WTC11 (cell line): ENCODE data around the gene UBTD1. TPM values are rescaled to one million over a fixed set of nuclear protein-coding genes. Genes with fewer than 3 reads are reported as not detected.

Source experiments
- AR ChIP-seq: fragments of 250-450 bp; sonication (Bioruptor Pico); IDR thresholded peaks from 2 replicates; pipeline ENCODE4 v1.9.0; 2021; ENCODE audit warnings: mild to moderate bottlenecking
- ATF1 ChIP-seq: sonication (generic); formaldehyde crosslinking; IDR thresholded peaks from 2 replicates; pipeline ENCODE4 v1.8.1; 2023; ENCODE audit warnings: mild to moderate bottlenecking, moderate library complexity, missing genetic modification reagents
- ATF2 ChIP-seq: sonication (generic); formaldehyde crosslinking; IDR thresholded peaks from 2 replicates; pipeline ENCODE4 v1.8.1; 2022; ENCODE audit warnings: low read depth, missing genetic modification reagents, borderline replicate concordance
- CREB1 ChIP-seq: sonication (generic); formaldehyde crosslinking; IDR thresholded peaks from 2 replicates; pipeline ENCODE4 v1.8.0; 2023; ENCODE audit warnings: mild to moderate bottlenecking, missing genetic modification reagents
- E2F5 ChIP-seq: sonication (generic); formaldehyde crosslinking; IDR thresholded peaks from 2 replicates; pipeline ENCODE4 v1.8.1; 2022; ENCODE audit warnings: mild to moderate bottlenecking, moderate library complexity, missing genetic modification reagents
- ELF4 ChIP-seq: sonication (generic); formaldehyde crosslinking; IDR thresholded peaks from 2 replicates; pipeline ENCODE4 v1.8.1; 2022; ENCODE audit warnings: low read depth, mild to moderate bottlenecking, moderate library complexity, missing genetic modification reagents
- GTF2I ChIP-seq: fragments of 250-450 bp; sonication (Bioruptor Pico); conservative IDR thresholded peaks from 2 replicates; pipeline ENCODE4 v1.4.0; 2021; ENCODE audit warnings: mild to moderate bottlenecking
- IRF1 ChIP-seq: sonication (generic); formaldehyde crosslinking; IDR thresholded peaks from 2 replicates; pipeline ENCODE4 v1.8.0; 2023; ENCODE audit warnings: missing genetic modification reagents
- IRF2 ChIP-seq: sonication (generic); formaldehyde crosslinking; IDR thresholded peaks from 2 replicates; pipeline ENCODE4 v1.8.0; 2022; ENCODE audit warnings: low read depth, missing genetic modification reagents, borderline replicate concordance
- NR3C1 ChIP-seq: sonication (generic); formaldehyde crosslinking; conservative IDR thresholded peaks from 2 replicates; pipeline ENCODE4 v1.8.1; 2023; ENCODE audit warnings: low read depth, mild to moderate bottlenecking, missing genetic modification reagents
- PRDM15 ChIP-seq: sonication (generic); formaldehyde crosslinking; IDR thresholded peaks from 2 replicates; pipeline ENCODE4 v1.8.0; 2022; ENCODE audit warnings: missing genetic modification reagents
- SP1 ChIP-seq: sonication (generic); formaldehyde crosslinking; conservative IDR thresholded peaks from 2 replicates; pipeline ENCODE4 v1.8.1; 2022; ENCODE audit warnings: missing genetic modification reagents
- ZNF263 ChIP-seq: sonication (generic); formaldehyde crosslinking; IDR thresholded peaks from 2 replicates; pipeline ENCODE4 v1.8.1; 2022; ENCODE audit warnings: low read depth, mild to moderate bottlenecking, moderate library complexity, missing genetic modification reagents
- ZNF317 ChIP-seq: sonication (generic); formaldehyde crosslinking; IDR thresholded peaks from 2 replicates; pipeline ENCODE4 v1.8.1; 2023; ENCODE audit warnings: low read depth, mild to moderate bottlenecking, moderate library complexity, missing genetic modification reagents, borderline replicate concordance
- ZNF532 ChIP-seq: fragments of 250-450 bp; sonication (Bioruptor Pico); IDR thresholded peaks from 2 replicates; pipeline ENCODE4 v1.9.0; 2021; ENCODE audit warnings: mild to moderate bottlenecking, borderline replicate concordance
- total RNA-seq: library from RNA; stranded (reverse); gene quantifications from 3 replicates; pipeline ENCODE4 v1.2.3, GENCODE V29; 2021
- TF ChIP-seq, protein P1 (sequence below): sonication (generic); formaldehyde crosslinking; IDR thresholded peaks from 2 replicates; pipeline ENCODE4 v1.8.0; 2023; ENCODE audit warnings: missing genetic modification reagents, mild to moderate bottlenecking, borderline replicate concordance
- TF ChIP-seq, protein P2 (sequence below): sonication (generic); formaldehyde crosslinking; IDR thresholded peaks from 2 replicates; pipeline ENCODE4 v1.8.1; 2023; ENCODE audit warnings: mild to moderate bottlenecking, missing genetic modification reagents, moderate library complexity

The UBTD1 gene
- total RNA-seq, 1 experiment from 2014 or later = 35.7 TPM

DNA sequence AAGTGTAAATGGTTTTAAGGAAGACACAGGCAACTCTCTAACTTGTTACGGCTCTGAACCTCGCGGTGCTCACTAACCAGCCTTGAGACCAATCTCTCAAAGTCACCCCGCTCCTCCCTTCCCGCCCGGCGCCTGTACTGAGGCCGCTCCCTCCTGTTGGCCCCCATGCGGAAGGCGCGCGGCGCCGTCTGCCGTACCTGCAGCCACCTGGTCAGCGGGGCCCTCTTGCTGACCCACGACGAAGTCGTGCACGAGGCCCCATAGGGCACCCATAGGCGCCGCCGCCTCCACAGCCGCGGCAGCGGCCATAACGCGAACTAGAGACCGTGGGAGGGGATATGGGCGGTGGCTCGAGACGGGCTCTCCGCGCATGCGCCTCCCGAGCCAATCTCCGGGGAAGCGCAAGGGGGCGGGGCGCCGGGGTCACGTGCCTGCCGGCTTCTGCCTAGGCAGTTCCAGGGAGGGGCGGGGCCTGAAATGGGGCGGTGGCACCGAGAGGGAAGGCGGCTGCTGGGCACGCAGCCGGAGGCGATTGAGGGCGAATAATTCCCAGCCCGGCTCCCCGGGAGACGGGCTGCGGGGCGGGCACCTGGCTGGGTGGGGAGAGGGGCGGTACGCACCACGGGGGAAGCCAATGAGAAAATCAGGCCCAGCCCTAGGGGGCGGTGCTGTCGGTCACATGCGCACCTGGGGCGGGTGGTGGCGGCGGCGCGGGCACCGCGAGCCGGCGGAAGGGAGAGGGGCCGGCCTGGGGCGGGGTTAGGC lies 466 bp upstream of the UBTD1 start, which contains the start of gene MMS19 (continued):
- TF ChIP-seq SP1 (CRISPR knock-in tag) = peak; percentile 79
- TF ChIP-seq, protein P1, sequence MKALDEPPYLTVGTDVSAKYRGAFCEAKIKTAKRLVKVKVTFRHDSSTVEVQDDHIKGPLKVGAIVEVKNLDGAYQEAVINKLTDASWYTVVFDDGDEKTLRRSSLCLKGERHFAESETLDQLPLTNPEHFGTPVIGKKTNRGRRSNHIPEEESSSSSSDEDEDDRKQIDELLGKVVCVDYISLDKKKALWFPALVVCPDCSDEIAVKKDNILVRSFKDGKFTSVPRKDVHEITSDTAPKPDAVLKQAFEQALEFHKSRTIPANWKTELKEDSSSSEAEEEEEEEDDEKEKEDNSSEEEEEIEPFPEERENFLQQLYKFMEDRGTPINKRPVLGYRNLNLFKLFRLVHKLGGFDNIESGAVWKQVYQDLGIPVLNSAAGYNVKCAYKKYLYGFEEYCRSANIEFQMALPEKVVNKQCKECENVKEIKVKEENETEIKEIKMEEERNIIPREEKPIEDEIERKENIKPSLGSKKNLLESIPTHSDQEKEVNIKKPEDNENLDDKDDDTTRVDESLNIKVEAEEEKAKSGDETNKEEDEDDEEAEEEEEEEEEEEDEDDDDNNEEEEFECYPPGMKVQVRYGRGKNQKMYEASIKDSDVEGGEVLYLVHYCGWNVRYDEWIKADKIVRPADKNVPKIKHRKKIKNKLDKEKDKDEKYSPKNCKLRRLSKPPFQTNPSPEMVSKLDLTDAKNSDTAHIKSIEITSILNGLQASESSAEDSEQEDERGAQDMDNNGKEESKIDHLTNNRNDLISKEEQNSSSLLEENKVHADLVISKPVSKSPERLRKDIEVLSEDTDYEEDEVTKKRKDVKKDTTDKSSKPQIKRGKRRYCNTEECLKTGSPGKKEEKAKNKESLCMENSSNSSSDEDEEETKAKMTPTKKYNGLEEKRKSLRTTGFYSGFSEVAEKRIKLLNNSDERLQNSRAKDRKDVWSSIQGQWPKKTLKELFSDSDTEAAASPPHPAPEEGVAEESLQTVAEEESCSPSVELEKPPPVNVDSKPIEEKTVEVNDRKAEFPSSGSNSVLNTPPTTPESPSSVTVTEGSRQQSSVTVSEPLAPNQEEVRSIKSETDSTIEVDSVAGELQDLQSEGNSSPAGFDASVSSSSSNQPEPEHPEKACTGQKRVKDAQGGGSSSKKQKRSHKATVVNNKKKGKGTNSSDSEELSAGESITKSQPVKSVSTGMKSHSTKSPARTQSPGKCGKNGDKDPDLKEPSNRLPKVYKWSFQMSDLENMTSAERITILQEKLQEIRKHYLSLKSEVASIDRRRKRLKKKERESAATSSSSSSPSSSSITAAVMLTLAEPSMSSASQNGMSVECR (CRISPR knock-in tag) = peak; percentile 93; the same call in 1 of the 2 replicates
- TF ChIP-seq GTF2I = no peak
- TF ChIP-seq, protein P2, sequence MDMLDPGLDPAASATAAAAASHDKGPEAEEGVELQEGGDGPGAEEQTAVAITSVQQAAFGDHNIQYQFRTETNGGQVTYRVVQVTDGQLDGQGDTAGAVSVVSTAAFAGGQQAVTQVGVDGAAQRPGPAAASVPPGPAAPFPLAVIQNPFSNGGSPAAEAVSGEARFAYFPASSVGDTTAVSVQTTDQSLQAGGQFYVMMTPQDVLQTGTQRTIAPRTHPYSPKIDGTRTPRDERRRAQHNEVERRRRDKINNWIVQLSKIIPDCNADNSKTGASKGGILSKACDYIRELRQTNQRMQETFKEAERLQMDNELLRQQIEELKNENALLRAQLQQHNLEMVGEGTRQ (CRISPR knock-in tag) = peak; percentile 97
- TF ChIP-seq PRDM15 = no peak
- TF ChIP-seq ATF2 (CRISPR knock-in tag) = no peak
- no peak for TF ChIP-seq ELF4 (CRISPR knock-in tag)
- TF ChIP-seq ATF1 (CRISPR knock-in tag) = no peak
- TF ChIP-seq IRF1 (CRISPR knock-in tag) = no peak; the same call in 1 of the 2 replicates
- TF ChIP-seq IRF2 (CRISPR knock-in tag) = no peak
- no peak for TF ChIP-seq ZNF317 (CRISPR knock-in tag)
- 0 out of 2 replicates have a peak, but pooled peaks have one; percentile 90 for TF ChIP-seq NR3C1 (CRISPR knock-in tag)
- peak; percentile 38 for TF ChIP-seq CREB1 (CRISPR knock-in tag)
- TF ChIP-seq AR = no peak
- TF ChIP-seq ZNF532 = 0 out of 2 replicates have a peak, but pooled peaks have one; percentile 76
- peak; percentile 29; the same call in 1 of the 2 replicates for TF ChIP-seq E2F5 (CRISPR knock-in tag)
- TF ChIP-seq ZNF263 = no peak
